Measurements from ENCODE around the gene RNF31. TPM values are rescaled to one million over a fixed set of nuclear protein-coding genes. Genes with fewer than 3 reads are reported as not detected.

Gene RNF31
- total and polyA plus RNA-seq, 2 of the 13 experiments (the other 11 are each of a cell fraction or from before 2014, with no cell fraction given): 48.2 to 86.8 TPM

DNA sequence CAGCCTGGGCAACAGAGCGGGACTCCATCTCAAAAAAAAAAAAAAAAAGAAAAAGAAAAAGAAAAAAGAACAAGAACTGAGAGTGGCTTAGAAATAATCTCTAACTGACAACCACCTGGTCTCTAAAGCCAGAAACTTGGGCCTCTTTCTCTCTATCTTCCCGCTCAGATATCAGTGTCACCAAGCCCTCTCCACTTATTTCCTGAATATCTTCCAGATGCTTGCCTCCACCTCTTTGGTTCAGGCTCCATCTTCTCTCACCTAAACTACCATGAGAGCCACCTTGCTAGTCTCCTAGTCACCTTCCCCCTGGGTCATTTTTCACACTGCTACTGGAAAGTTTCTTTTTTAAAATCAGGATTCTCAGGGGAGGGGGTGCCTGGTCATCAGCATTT is 49.8 kb downstream of the RNF31 start:
- peak; percentile 31 for TF ChIP-seq IKZF4 (CRISPR knock-in tag; IDR thresholded peaks at IDR 0.05; ENCODE audit: borderline replicate concordance, low read depth, not compliant biosample characterization)
- TF ChIP-seq ZNF501 (CRISPR knock-in tag; IDR thresholded peaks at IDR 0.05): 0 out of 2 replicates have a peak, but pooled peaks have one; percentile 8
- TF ChIP-seq SOX13 (IDR thresholded peaks at IDR 0.05): 0 out of 2 replicates have a peak, but pooled peaks have one; percentile 22
- no peak for TF ChIP-seq SOX13 (CRISPR knock-in tag; conservative IDR thresholded peaks at IDR 0.05 in 1 of 2, IDR thresholded peaks at IDR 0.05 in 1 of 2)
- peak; percentile 6; the same call in 1 of the 2 replicates for TF ChIP-seq ZBTB7B (CRISPR knock-in tag; IDR thresholded peaks at IDR 0.05)
- TF ChIP-seq TCF7 (IDR thresholded peaks at IDR 0.05; ENCODE audit: low read depth): 0 out of 2 replicates have a peak, but pooled peaks have one; percentile 31
- TF ChIP-seq, protein P1, sequence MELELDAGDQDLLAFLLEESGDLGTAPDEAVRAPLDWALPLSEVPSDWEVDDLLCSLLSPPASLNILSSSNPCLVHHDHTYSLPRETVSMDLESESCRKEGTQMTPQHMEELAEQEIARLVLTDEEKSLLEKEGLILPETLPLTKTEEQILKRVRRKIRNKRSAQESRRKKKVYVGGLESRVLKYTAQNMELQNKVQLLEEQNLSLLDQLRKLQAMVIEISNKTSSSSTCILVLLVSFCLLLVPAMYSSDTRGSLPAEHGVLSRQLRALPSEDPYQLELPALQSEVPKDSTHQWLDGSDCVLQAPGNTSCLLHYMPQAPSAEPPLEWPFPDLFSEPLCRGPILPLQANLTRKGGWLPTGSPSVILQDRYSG (CRISPR knock-in tag; IDR thresholded peaks at IDR 0.05): no peak
- TF ChIP-seq RBFOX2 (IDR thresholded peaks at IDR 0.05; ENCODE audit: low read depth, low read length): 0 out of 2 replicates have a peak, but pooled peaks have one; percentile 24
- TF ChIP-seq, protein P2, sequence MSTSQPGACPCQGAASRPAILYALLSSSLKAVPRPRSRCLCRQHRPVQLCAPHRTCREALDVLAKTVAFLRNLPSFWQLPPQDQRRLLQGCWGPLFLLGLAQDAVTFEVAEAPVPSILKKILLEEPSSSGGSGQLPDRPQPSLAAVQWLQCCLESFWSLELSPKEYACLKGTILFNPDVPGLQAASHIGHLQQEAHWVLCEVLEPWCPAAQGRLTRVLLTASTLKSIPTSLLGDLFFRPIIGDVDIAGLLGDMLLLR (CRISPR knock-in tag; IDR thresholded peaks at IDR 0.05): no peak
- no peak for FAIRE-seq
- intact Hi-C loops (cut with micrococcal nuclease; ENCODE audit: unreplicated experiment): no loop called here

More for the DNA sequence above, 49.8 kb downstream of the RNF31 start:
- CTCF ChIA-PET (ENCODE audit: low intra/inter-chr PET ratio, low total read pairs): no interaction called here
- Histone ChIP-seq H3K4me1 (ENCODE audit: insufficient read depth, low read length) (peaks cover 61% of the 10 kb centered on the region), H2AFZ (ENCODE audit: low read length) (no peak overlapping the region), H3K4me3 (replicated peaks in 1 of 3; ENCODE audit: insufficient read depth in 1 of 3, low read depth in 2 of 3, low read length in 3 of 3) (peak overlapping the region in 2 of 3 experiments; percentile 23 to 91; a peak in 3 of 6 replicates), H3K27me3 (ENCODE audit: control insufficient read depth in 1 of 2, insufficient read depth in 2 of 2, low read length in 2 of 2) (no peaks in the 10 kb centered on the region; a peak in 1 of 5 replicates), H3K9me3 (ENCODE audit: low read length) (no peaks in the 10 kb centered on the region), H3K9ac (ENCODE audit: insufficient read depth, low read depth, low read length) (peak overlapping the region; percentile 97), H3K79me2 (ENCODE audit: insufficient read depth, low read length) (peaks cover 42% of the 10 kb centered on the region), H3K4me2 (ENCODE audit: low read depth, low read length) (peak overlapping the region; percentile 99), H4K20me1 (ENCODE audit: insufficient read depth, low read length) (no peaks in the 10 kb centered on the region), H3K36me3 (replicated peaks in 1 of 2; ENCODE audit: control insufficient read depth in 1 of 2, insufficient read depth in 2 of 2, low read length in 2 of 2) (peaks cover 14 to 17% of the 10 kb centered on the region in 2 experiments; a peak in 4 of 5 replicates), H3K27ac (ENCODE audit: extremely low read length, insufficient read depth, low read length) (peak overlapping the region; percentile 84)
- no peak for DNase-seq (ENCODE audit: low spot score)
- in situ Hi-C loops (cut with HindIII; ENCODE audit: extremely low pct_ligation_motif_present, low pct_unique_long_range_greater_than_20kb): no loop called here
- WGBS (ENCODE audit: low lambda C conversion rate): 92% methylated on average over 2 of the region's 2 CpGs
- POLR2A ChIA-PET: interaction anchor here (0.9 to 4.3 kb wide), 12 partner anchors 10 to 102 kb away, joined by 4 to 230 read pairs (median 32); partner anchors contain the start of genes CHMP4A, DCAF11, DHRS1 and EMC9
- BruUV-seq (replicated peaks): no TSS peak
- ATAC-seq: no peak

Data from HepG2 (cell line).